Colonic mucosa (tissue), 4 donors: ENCODE measurements around the gene OSGEP. TPM values are rescaled to one million over a fixed set of nuclear protein-coding genes. Genes with fewer than 3 reads are reported as not detected.

Experiments used
- DNase-seq: peaks from one replicate; pipeline ENCODE4 v3.0.0-alpha.2; 2020
- H3K27ac ChIP-seq: fragments of 200-600 bp; one replicate; pipeline ENCODE4 v1.8.0; 2021
- H3K27me3 ChIP-seq: fragments of 200-600 bp; one replicate; pipeline ENCODE4 v1.8.0; 2021
- H3K36me3 ChIP-seq: fragments of 200-600 bp; one replicate; pipeline ENCODE4 v1.8.0; 2021
- H3K4me1 ChIP-seq: fragments of 200-600 bp; one replicate; pipeline ENCODE4 v1.8.0; 2021; ENCODE audit warnings: mild to moderate bottlenecking
- H3K4me3 ChIP-seq: fragments of 200-600 bp; one replicate; pipeline ENCODE4 v1.8.0; 2021
- H3K9ac ChIP-seq, 2 donors: one replicate each; pipeline ENCODE4 v1.7.0; 2013; ENCODE audit warnings: control low read depth in 2 of 2, low read depth in 2 of 2, low read length in 2 of 2
- H3K9me3 ChIP-seq: fragments of 200-600 bp; one replicate; pipeline ENCODE4 v1.8.0; 2021
- intact Hi-C: fragments of 100-400 bp; cut with DNase I; formaldehyde crosslinking; loops from one replicate; pipeline ENCODE4 v1.14.1; 2022
- total RNA-seq, 2 donors: library from RNA; stranded (reverse); fragmentation: NEBNext Ultra II Directional in 1 of 2; extraction: Animal tissue kit (Norgen Biotek cat#: 25700) in 1 of 2; gene quantifications; one replicate each; pipeline ENCODE4 v1.2.1, GENCODE V29; 2021
- TF ChIP-seq, protein P1 (sequence below): fragments of 200-600 bp; IDR thresholded peaks from one replicate; pipeline ENCODE4 v1.8.0; 2022; ENCODE audit warnings: antibody characterized with exemption, mild to moderate bottlenecking
- donor health status: healthy.
- donor health status: DM: no; HTN: no; CAD: no.
- donor health status: DM: no; HTN: no; CAD: no.

Gene OSGEP
- total RNA-seq, 2 donors from 2014 or later = 26.9 to 42.0 TPM

GRCh38 chr14:20489093-20489994 is 34.7 kb upstream of the OSGEP start:
- Histone ChIP-seq H3K4me3 (no peak overlapping the region), H3K27me3 (no peaks in the 10 kb centered on the region), H3K27ac (no peak overlapping the region), H3K36me3 (no peaks in the 10 kb centered on the region), H3K4me1 (no peaks in the 10 kb centered on the region), H3K9ac (no peak overlapping the region), H3K9me3 (no peaks in the 10 kb centered on the region)
- TF ChIP-seq, protein P1, sequence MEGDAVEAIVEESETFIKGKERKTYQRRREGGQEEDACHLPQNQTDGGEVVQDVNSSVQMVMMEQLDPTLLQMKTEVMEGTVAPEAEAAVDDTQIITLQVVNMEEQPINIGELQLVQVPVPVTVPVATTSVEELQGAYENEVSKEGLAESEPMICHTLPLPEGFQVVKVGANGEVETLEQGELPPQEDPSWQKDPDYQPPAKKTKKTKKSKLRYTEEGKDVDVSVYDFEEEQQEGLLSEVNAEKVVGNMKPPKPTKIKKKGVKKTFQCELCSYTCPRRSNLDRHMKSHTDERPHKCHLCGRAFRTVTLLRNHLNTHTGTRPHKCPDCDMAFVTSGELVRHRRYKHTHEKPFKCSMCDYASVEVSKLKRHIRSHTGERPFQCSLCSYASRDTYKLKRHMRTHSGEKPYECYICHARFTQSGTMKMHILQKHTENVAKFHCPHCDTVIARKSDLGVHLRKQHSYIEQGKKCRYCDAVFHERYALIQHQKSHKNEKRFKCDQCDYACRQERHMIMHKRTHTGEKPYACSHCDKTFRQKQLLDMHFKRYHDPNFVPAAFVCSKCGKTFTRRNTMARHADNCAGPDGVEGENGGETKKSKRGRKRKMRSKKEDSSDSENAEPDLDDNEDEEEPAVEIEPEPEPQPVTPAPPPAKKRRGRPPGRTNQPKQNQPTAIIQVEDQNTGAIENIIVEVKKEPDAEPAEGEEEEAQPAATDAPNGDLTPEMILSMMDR = no peak
- intact Hi-C loops = no loop called here
- no peak for DNase-seq

GRCh38 chr14:20487396-20487725 is 32.7 kb upstream of the OSGEP start:
- no peaks in the 10 kb centered on the region for H3K36me3 ChIP-seq

DNA sequence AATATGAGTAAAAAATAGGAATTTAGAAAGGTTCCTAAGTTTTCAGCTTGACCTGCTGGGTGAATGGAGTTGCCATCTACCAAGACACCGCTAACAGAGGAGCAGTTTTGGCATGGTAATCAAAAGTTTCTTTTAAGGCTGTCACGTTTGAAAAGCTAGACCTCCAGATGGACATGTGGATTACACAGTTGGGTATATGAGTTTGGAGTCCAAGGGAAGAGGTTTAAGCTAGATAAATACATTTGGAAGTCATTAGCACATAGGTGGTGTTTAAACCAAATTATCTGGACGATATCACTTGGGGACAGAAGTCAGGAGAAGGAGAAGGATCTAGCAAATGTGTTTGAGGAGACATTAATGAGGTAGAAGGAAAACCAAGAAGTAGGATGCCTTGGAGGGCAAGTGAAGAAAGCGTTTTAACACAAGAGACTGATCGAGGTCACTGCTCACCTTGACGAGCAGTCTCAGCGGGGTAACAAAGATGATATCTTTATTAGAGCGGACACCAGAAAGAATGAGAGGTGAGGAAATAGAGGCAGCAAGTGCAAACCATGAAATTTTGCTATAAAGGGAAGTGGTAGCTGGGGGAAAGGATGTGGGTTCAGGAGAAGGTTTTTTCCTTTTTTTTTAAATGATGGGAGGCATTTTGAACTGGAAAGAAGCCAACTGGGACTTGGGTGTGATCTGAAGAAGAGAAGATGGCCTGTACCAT is 32.2 kb upstream of the OSGEP start:
- TF ChIP-seq, protein P1 = no peak
- DNase-seq = no peak
- H3K27ac ChIP-seq = no peak overlapping the region
- no peaks in the 10 kb centered on the region for H3K27me3 ChIP-seq
- no peaks in the 10 kb centered on the region for H3K4me1 ChIP-seq
- intact Hi-C loops = no loop called here
- no peak overlapping the region for H3K9ac ChIP-seq
- no peak overlapping the region for H3K4me3 ChIP-seq
- H3K36me3 ChIP-seq = no peaks in the 10 kb centered on the region
- no peaks in the 10 kb centered on the region for H3K9me3 ChIP-seq

More at GRCh38 chr14:20487396-20487725, 32.7 kb upstream of the OSGEP start:
- H3K27ac ChIP-seq = no peak overlapping the region
- no peak overlapping the region for H3K9ac ChIP-seq
- H3K4me3 ChIP-seq = no peak overlapping the region
- H3K9me3 ChIP-seq = no peaks in the 10 kb centered on the region
- no peak for DNase-seq
- TF ChIP-seq, protein P1 = no peak
- no peaks in the 10 kb centered on the region for H3K4me1 ChIP-seq
- H3K27me3 ChIP-seq = no peaks in the 10 kb centered on the region
- intact Hi-C loops = no loop called here

- intact Hi-C loops = no loop called here
- H3K4me3 ChIP-seq = no peak overlapping the region
- H3K4me1 ChIP-seq = no peaks in the 10 kb centered on the region
- no peaks in the 10 kb centered on the region for H3K36me3 ChIP-seq
- H3K9me3 ChIP-seq = no peaks in the 10 kb centered on the region
- TF ChIP-seq, protein P1 = no peak
- H3K27ac ChIP-seq = no peak overlapping the region
- DNase-seq = no peak
- no peak overlapping the region for H3K9ac ChIP-seq
- no peaks in the 10 kb centered on the region for H3K27me3 ChIP-seq
Measured at GRCh38 chr14:20485900-20486299, 31.3 kb upstream of the OSGEP start.

DNA sequence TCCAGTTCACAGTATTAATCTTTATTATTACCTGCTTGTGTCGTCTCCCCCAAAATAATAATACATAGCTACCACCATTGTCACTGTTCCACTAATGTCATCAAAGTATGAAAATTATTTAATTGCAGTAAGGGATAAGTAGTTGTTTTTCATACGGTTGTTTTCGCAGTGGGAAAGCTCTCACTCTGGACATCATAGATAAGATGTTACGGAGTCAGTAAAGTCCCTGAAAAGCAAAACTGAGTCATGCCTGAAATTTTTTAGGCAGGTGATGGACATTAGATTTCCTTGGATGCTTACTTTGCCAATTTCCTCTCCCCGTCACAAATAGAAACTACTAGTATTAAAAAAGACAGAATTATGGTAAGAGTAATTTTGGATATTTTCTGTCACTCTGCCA is 27.8 kb upstream of the OSGEP start:
- Histone ChIP-seq H3K36me3 (no peaks in the 10 kb centered on the region), H3K4me1 (no peaks in the 10 kb centered on the region), H3K27ac (no peak overlapping the region), H3K27me3 (no peaks in the 10 kb centered on the region), H3K9me3 (no peaks in the 10 kb centered on the region), H3K4me3 (no peak overlapping the region), H3K9ac (no peak overlapping the region)
- intact Hi-C loops = no loop called here
- no peak for DNase-seq
- TF ChIP-seq, protein P1 = no peak
